KMS-11 (cell line): Measurements from ENCODE around the gene SRD5A2.

Experiments used
- H2AFZ ChIP-seq: fragments of 200-600 bp; sonication (generic); 2 replicates; pipeline ENCODE4 v1.6.1; 2016; ENCODE audit warnings: antibody characterized with exemption, mixed run types, low read depth
- H3K27ac ChIP-seq: fragments of 200-600 bp; sonication (generic); 2 replicates; pipeline ENCODE4 v1.6.1; 2016; ENCODE audit warnings: mild to moderate bottlenecking, mixed run types
- H3K27me3 ChIP-seq: fragments of 200-600 bp; sonication (generic); 2 replicates; pipeline ENCODE4 v1.6.1; 2017; ENCODE audit warnings: mild to moderate bottlenecking, low read depth, mixed run types, moderate library complexity; ENCODE audit not compliant: insufficient read depth
- H3K36me3 ChIP-seq: fragments of 200-600 bp; sonication (generic); 2 replicates; pipeline ENCODE4 v1.6.1; 2017; ENCODE audit warnings: mild to moderate bottlenecking, mixed run types; ENCODE audit not compliant: insufficient read depth
- H3K4me1 ChIP-seq: fragments of 200-600 bp; sonication (generic); 2 replicates; pipeline ENCODE4 v1.6.1; 2016; ENCODE audit warnings: mild to moderate bottlenecking, low read depth, mixed run types; ENCODE audit not compliant: poor library complexity, severe bottlenecking
- H3K4me2 ChIP-seq: fragments of 200-600 bp; sonication (generic); 2 replicates; pipeline ENCODE4 v1.7.0; 2016; ENCODE audit warnings: mild to moderate bottlenecking, mixed run types
- H3K4me3 ChIP-seq: fragments of 200-600 bp; sonication (generic); IDR thresholded peaks from 2 replicates; pipeline ENCODE4 v1.6.1; 2017; ENCODE audit warnings: low read depth, low read length, mixed read lengths; ENCODE audit not compliant: insufficient read depth
- H3K79me2 ChIP-seq: fragments of 200-600 bp; sonication (generic); 2 replicates; pipeline ENCODE4 v1.6.1; 2016; ENCODE audit warnings: low read depth, mixed run types; ENCODE audit not compliant: insufficient read depth
- H3K9ac ChIP-seq: fragments of 200-600 bp; sonication (generic); 2 replicates; pipeline ENCODE4 v1.6.1; 2016; ENCODE audit warnings: mild to moderate bottlenecking, mixed run types
- H4K20me1 ChIP-seq: fragments of 200-600 bp; sonication (generic); 2 replicates; pipeline ENCODE4 v1.6.1; 2016; ENCODE audit warnings: mild to moderate bottlenecking, mixed run types; ENCODE audit not compliant: insufficient read depth
- CTCF ChIP-seq: fragments of 200-600 bp; sonication (generic); conservative IDR thresholded peaks from 2 replicates; pipeline ENCODE4 v1.6.1; 2017; ENCODE audit warnings: low read depth, mild to moderate bottlenecking, antibody characterized with exemption, low read length, moderate library complexity, mixed read lengths

Gene SRD5A2

GRCh38 chr2:31581124-31581795 lies 522 bp upstream of the SRD5A2 start:
- no peak overlapping the region for H3K4me3 ChIP-seq
- no peaks in the 10 kb centered on the region for H3K79me2 ChIP-seq
- no peak overlapping the region for H3K4me2 ChIP-seq
- no peak overlapping the region for H3K9ac ChIP-seq
- no peak for TF ChIP-seq CTCF
- H3K27me3 ChIP-seq, result no peaks in the 10 kb centered on the region
- H3K27ac ChIP-seq, result no peak overlapping the region
- no peaks in the 10 kb centered on the region for H3K4me1 ChIP-seq
- no peaks in the 10 kb centered on the region for H3K36me3 ChIP-seq
- H2AFZ ChIP-seq, result no peak overlapping the region
- H4K20me1 ChIP-seq, result no peaks in the 10 kb centered on the region

- no peak overlapping the region for H2AFZ ChIP-seq
- H3K4me1 ChIP-seq, result no peaks in the 10 kb centered on the region
- no peaks in the 10 kb centered on the region for H3K36me3 ChIP-seq
- H4K20me1 ChIP-seq, result no peaks in the 10 kb centered on the region
- H3K9ac ChIP-seq, result no peak overlapping the region
- H3K4me3 ChIP-seq, result no peak overlapping the region
- no peak overlapping the region for H3K27ac ChIP-seq
- no peaks in the 10 kb centered on the region for H3K27me3 ChIP-seq
- H3K79me2 ChIP-seq, result no peaks in the 10 kb centered on the region
- no peak for TF ChIP-seq CTCF
- no peak overlapping the region for H3K4me2 ChIP-seq
These were observed 780 bp downstream of the SRD5A2 start for GRCh38 chr2:31579996-31580320.

GRCh38 chr2:31578316-31578715 lies 2.4 kb downstream of the SRD5A2 start:
- Histone ChIP-seq H3K4me1 (no peaks in the 10 kb centered on the region), H3K4me2 (no peak overlapping the region), H3K9ac (no peak overlapping the region), H3K4me3 (no peak overlapping the region), H4K20me1 (no peaks in the 10 kb centered on the region), H3K36me3 (no peaks in the 10 kb centered on the region), H3K79me2 (no peaks in the 10 kb centered on the region), H3K27ac (no peak overlapping the region), H2AFZ (no peak overlapping the region), H3K27me3 (no peaks in the 10 kb centered on the region)
- no peak for TF ChIP-seq CTCF

GRCh38 chr2:31577143-31577542 lies 3.6 kb downstream of the SRD5A2 start:
- no peak overlapping the region for H3K27ac ChIP-seq
- no peak for TF ChIP-seq CTCF
- H3K9ac ChIP-seq, result no peak overlapping the region
- H2AFZ ChIP-seq, result no peak overlapping the region
- no peak overlapping the region for H3K4me3 ChIP-seq
- H3K4me1 ChIP-seq, result no peaks in the 10 kb centered on the region
- H3K27me3 ChIP-seq, result no peaks in the 10 kb centered on the region
- H3K36me3 ChIP-seq, result no peaks in the 10 kb centered on the region
- H3K4me2 ChIP-seq, result no peak overlapping the region
- H4K20me1 ChIP-seq, result no peaks in the 10 kb centered on the region
- H3K79me2 ChIP-seq, result no peaks in the 10 kb centered on the region
